Neural cell (in vitro differentiated cells): ENCODE data around the gene COPS6. TPM values are rescaled to one million over a fixed set of nuclear protein-coding genes. Genes with fewer than 3 reads are reported as not detected.

Experiments used
- H2AFZ ChIP-seq: fragments of 200-600, 300-800 bp; sonication (generic), shearing (Covaris generic); 2 replicates; pipeline ENCODE4 v1.6.0; 2014; ENCODE audit warnings: low read depth, mild to moderate bottlenecking, antibody characterized with exemption, low read length, moderate library complexity
- H3F3A ChIP-seq: fragments of 200-600 bp; shearing (Covaris generic); 2 replicates; pipeline ENCODE4 v1.6.1; 2016; ENCODE audit warnings: mild to moderate bottlenecking, moderate library complexity, mixed read lengths, antibody characterized with exemption, low read length; ENCODE audit not compliant: insufficient read depth, poor library complexity, severe bottlenecking
- H3K27ac ChIP-seq: fragments of 200-600, 300-800 bp; sonication (generic), shearing (Covaris generic); 2 replicates; pipeline ENCODE4 v1.5.1; 2014; ENCODE audit warnings: mild to moderate bottlenecking, low read length, moderate library complexity
- H3K27me3 ChIP-seq: fragments of 300-800, 200-600 bp; sonication (generic), shearing (Covaris generic); 2 replicates; pipeline ENCODE4 v1.6.0; 2014; ENCODE audit warnings: mild to moderate bottlenecking, low read depth, low read length, moderate library complexity; ENCODE audit not compliant: insufficient read depth
- H3K36me3 ChIP-seq: fragments of 300-800, 200-600 bp; sonication (generic), shearing (Covaris generic); 2 replicates; pipeline ENCODE4 v1.5.1; 2014; ENCODE audit warnings: mild to moderate bottlenecking, antibody characterized with exemption, low read length, moderate library complexity; ENCODE audit not compliant: insufficient read depth
- H3K4me2 ChIP-seq: fragments of 300-800, 200-600 bp; sonication (generic), shearing (Covaris generic); 2 replicates; pipeline ENCODE4 v1.6.0; 2014; ENCODE audit warnings: mild to moderate bottlenecking, low read length
- H3K4me3 ChIP-seq: fragments of 300-800, 200-600 bp; sonication (generic), shearing (Covaris generic); 2 replicates; pipeline ENCODE4 v1.5.1; 2014; ENCODE audit warnings: mild to moderate bottlenecking, low read length, moderate library complexity
- H3K79me2 ChIP-seq: fragments of 200-600 bp; shearing (Covaris generic); replicated peaks from 2 replicates; pipeline ENCODE4 v1.6.0; 2014; ENCODE audit warnings: mild to moderate bottlenecking, low read length, moderate library complexity; ENCODE audit not compliant: insufficient read depth
- H3K9ac ChIP-seq: fragments of 300-800, 200-600 bp; sonication (generic), shearing (Covaris generic); 2 replicates; pipeline ENCODE4 v1.6.1; 2016; ENCODE audit warnings: mild to moderate bottlenecking, low read length, mixed read lengths
- H3K9me2 ChIP-seq: fragments of 200-600 bp; shearing (Covaris generic); 2 replicates; pipeline ENCODE4 v1.6.1; 2016; ENCODE audit warnings: mild to moderate bottlenecking, low read length, mixed read lengths; ENCODE audit not compliant: insufficient read depth
- H3K9me3 ChIP-seq: fragments of 200-600, 300-800 bp; sonication (generic), shearing (Covaris generic); 2 replicates; pipeline ENCODE4 v1.6.1; 2016; ENCODE audit warnings: mild to moderate bottlenecking, mixed run types, low read length, moderate library complexity, mixed read lengths
- H4K20me1 ChIP-seq: fragments of 200-600 bp; shearing (Covaris generic); 2 replicates; pipeline ENCODE4 v1.6.1; 2016; ENCODE audit warnings: mild to moderate bottlenecking, mixed run types; ENCODE audit not compliant: insufficient read depth
- EP300 ChIP-seq: fragments of 450-650 bp; conservative IDR thresholded peaks from 2 replicates; pipeline ENCODE4 v1.6.1; 2014; ENCODE audit warnings: antibody characterized with exemption, mild to moderate bottlenecking, moderate library complexity; ENCODE audit not compliant: poor library complexity, severe bottlenecking
- EZH2 ChIP-seq: fragments of 200-600, 300-800 bp; shearing (Covaris generic), sonication (generic); IDR thresholded peaks from 2 replicates; pipeline ENCODE4 v1.6.1; 2014; ENCODE audit warnings: antibody characterized with exemption, low read length, borderline replicate concordance, mild to moderate bottlenecking; ENCODE audit not compliant: insufficient read depth, poor library complexity, severe bottlenecking
- MXI1 ChIP-seq: fragments of 450-650 bp; conservative IDR thresholded peaks from 2 replicates; pipeline ENCODE4 v1.6.1; 2014; ENCODE audit warnings: antibody characterized with exemption, mild to moderate bottlenecking; ENCODE audit not compliant: poor library complexity, severe bottlenecking
- POLR2AphosphoS5 ChIP-seq: IDR thresholded peaks from 2 replicates; pipeline ENCODE4 v1.6.1; 2012
- RAD21 ChIP-seq: fragments of 450-650 bp; conservative IDR thresholded peaks from 2 replicates; pipeline ENCODE4 v1.6.1; 2014; ENCODE audit warnings: antibody characterized with exemption, mild to moderate bottlenecking, moderate library complexity
- SMC3 ChIP-seq: fragments of 450-650 bp; conservative IDR thresholded peaks from 2 replicates; pipeline ENCODE4 v1.6.1; 2014; ENCODE audit warnings: antibody characterized with exemption, mild to moderate bottlenecking, moderate library complexity; ENCODE audit not compliant: poor library complexity
- TAF1 ChIP-seq: IDR thresholded peaks from 2 replicates; pipeline ENCODE4 v1.6.1; 2012; ENCODE audit warnings: low read depth
- polyA plus RNA-seq: library from polyadenylated mRNA; depleted of rRNA; stranded (reverse); fragments of >200 nt; gene quantifications from 2 replicates; pipeline ENCODE4 v1.2.3, GENCODE V29; 2014
- TF ChIP-seq, protein P1 (sequence below): IDR thresholded peaks from 2 replicates; pipeline ENCODE4 v1.6.1; 2012; ENCODE audit warnings: borderline replicate concordance
- TF ChIP-seq, protein P2 (sequence below): fragments of 450-650 bp; IDR thresholded peaks from 2 replicates; pipeline ENCODE4 v1.5.1; 2014; ENCODE audit warnings: antibody characterized with exemption, mild to moderate bottlenecking, moderate library complexity; ENCODE audit not compliant: poor library complexity, severe bottlenecking

COPS6 gene
- polyA plus RNA-seq, 1 donor from 2014 or later = 57.1 TPM

DNA sequence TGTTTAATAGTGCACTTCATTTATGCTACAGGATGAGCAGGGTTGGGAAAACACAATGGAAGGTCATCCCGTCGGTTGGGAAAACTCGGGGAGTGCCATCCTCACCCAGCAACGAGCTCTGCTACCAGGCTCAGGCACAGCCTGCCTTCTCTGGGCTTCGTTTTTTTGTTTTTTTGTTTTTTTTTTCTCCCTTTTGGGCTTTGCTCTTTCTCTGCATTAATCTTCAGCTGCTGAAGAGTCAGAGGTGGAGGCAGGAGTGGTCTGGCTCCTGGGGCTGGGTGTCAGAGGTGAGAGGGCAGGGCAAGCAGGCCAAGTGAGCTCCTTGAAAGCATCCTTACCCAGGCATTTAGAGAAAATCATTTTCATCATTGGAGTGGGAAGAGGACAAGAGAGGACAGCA is 18.8 kb upstream of the COPS6 start:
- Histone ChIP-seq H3K9me2 (no peaks in the 10 kb centered on the region), H3K27me3 (no peaks in the 10 kb centered on the region), H3K4me3 (no peak overlapping the region), H3F3A (no peaks in the 10 kb centered on the region), H3K36me3 (peaks cover 33% of the 10 kb centered on the region), H2AFZ (no peak overlapping the region), H3K9ac (no peak overlapping the region), H3K9me3 (peaks cover 12% of the 10 kb centered on the region), H3K79me2 (peaks cover 3% of the 10 kb centered on the region), H4K20me1 (no peaks in the 10 kb centered on the region), H3K27ac (no peak overlapping the region), H3K4me2 (no peak overlapping the region)
- TF ChIP-seq SMC3 (no peak), EZH2 (no peak), EP300 (no peak), RAD21 (no peak), POLR2AphosphoS5 (no peak), TAF1 (no peak), MXI1 (no peak)
- TF ChIP-seq, protein P1, sequence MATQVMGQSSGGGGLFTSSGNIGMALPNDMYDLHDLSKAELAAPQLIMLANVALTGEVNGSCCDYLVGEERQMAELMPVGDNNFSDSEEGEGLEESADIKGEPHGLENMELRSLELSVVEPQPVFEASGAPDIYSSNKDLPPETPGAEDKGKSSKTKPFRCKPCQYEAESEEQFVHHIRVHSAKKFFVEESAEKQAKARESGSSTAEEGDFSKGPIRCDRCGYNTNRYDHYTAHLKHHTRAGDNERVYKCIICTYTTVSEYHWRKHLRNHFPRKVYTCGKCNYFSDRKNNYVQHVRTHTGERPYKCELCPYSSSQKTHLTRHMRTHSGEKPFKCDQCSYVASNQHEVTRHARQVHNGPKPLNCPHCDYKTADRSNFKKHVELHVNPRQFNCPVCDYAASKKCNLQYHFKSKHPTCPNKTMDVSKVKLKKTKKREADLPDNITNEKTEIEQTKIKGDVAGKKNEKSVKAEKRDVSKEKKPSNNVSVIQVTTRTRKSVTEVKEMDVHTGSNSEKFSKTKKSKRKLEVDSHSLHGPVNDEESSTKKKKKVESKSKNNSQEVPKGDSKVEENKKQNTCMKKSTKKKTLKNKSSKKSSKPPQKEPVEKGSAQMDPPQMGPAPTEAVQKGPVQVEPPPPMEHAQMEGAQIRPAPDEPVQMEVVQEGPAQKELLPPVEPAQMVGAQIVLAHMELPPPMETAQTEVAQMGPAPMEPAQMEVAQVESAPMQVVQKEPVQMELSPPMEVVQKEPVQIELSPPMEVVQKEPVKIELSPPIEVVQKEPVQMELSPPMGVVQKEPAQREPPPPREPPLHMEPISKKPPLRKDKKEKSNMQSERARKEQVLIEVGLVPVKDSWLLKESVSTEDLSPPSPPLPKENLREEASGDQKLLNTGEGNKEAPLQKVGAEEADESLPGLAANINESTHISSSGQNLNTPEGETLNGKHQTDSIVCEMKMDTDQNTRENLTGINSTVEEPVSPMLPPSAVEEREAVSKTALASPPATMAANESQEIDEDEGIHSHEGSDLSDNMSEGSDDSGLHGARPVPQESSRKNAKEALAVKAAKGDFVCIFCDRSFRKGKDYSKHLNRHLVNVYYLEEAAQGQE = no peak
- TF ChIP-seq, protein P2, sequence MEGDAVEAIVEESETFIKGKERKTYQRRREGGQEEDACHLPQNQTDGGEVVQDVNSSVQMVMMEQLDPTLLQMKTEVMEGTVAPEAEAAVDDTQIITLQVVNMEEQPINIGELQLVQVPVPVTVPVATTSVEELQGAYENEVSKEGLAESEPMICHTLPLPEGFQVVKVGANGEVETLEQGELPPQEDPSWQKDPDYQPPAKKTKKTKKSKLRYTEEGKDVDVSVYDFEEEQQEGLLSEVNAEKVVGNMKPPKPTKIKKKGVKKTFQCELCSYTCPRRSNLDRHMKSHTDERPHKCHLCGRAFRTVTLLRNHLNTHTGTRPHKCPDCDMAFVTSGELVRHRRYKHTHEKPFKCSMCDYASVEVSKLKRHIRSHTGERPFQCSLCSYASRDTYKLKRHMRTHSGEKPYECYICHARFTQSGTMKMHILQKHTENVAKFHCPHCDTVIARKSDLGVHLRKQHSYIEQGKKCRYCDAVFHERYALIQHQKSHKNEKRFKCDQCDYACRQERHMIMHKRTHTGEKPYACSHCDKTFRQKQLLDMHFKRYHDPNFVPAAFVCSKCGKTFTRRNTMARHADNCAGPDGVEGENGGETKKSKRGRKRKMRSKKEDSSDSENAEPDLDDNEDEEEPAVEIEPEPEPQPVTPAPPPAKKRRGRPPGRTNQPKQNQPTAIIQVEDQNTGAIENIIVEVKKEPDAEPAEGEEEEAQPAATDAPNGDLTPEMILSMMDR = no peak

DNA sequence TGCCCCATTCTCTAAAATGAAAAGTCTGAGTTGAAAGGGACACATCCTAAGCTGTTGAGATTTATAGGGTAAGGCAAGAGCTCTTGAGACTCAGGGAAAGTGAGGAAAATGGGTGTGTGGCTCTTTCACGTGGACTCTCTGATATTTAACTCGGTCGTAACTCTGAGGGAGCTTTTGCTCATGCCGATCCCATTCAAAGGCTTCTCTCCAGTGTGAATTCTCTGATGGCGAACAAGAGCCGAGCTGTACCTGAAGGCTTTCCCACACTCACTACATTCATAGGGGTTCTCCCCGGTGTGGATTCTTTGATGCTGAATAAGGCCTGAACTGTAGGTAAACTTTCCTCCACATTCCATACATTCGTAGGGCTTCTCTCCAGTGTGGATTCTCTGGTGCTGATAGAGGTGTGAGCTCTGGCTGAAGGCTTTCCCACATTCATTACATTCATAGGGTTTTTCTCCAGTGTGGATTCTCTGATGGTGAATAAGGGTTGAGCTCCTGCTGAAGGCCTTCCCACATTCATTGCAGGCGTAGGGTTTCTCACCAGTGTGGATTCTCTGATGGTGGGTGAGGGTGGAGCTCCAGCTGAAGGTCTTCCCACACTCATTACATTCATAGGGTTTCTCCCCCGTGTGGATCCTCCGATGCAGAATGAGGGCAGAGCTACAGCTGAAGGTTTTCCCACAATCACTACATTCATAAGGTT is 17.6 kb upstream of the COPS6 start:
- Histone ChIP-seq H3K79me2 (peaks cover 3% of the 10 kb centered on the region), H3K9me3 (peaks cover 12% of the 10 kb centered on the region)

More for the DNA sequence above, 17.6 kb upstream of the COPS6 start:
- H3K36me3 ChIP-seq = peaks cover 36% of the 10 kb centered on the region
- H3K9ac ChIP-seq = no peak overlapping the region
- H3K9me2 ChIP-seq = no peaks in the 10 kb centered on the region
- no peaks in the 10 kb centered on the region for H4K20me1 ChIP-seq
- no peaks in the 10 kb centered on the region for H3K27me3 ChIP-seq
- H3K27ac ChIP-seq = no peak overlapping the region
- H3K4me3 ChIP-seq = no peak overlapping the region
- H3F3A ChIP-seq = no peaks in the 10 kb centered on the region
- H2AFZ ChIP-seq = no peak overlapping the region
- no peak overlapping the region for H3K4me2 ChIP-seq
- TF ChIP-seq, protein P1 = no peak
- TF ChIP-seq TAF1 (no peak), SMC3 (no peak), POLR2AphosphoS5 (no peak), EZH2 (no peak), EP300 (no peak), MXI1 (no peak), RAD21 (no peak)
- TF ChIP-seq, protein P2 = no peak
